GM04504 (cell line): ENCODE data around the gene LBHD2.

ENCODE experiments used
- DNase-seq: peaks from one replicate; pipeline ENCODE4 v3.0.0-alpha.2; 2012; ENCODE audit warnings: low read depth

Gene LBHD2

GRCh38 chr14:103132381-103133209 is 48.6 kb downstream of the LBHD2 start:
- no peak for DNase-seq

- no peak for DNase-seq
Measured at GRCh38 chr14:103133210-103134140, 49.5 kb downstream of the LBHD2 start.

- DNase-seq: no peak
Measured at GRCh38 chr14:103134405-103134804, 50.4 kb downstream of the LBHD2 start.

GRCh38 chr14:103134919-103135318 is 50.9 kb downstream of the LBHD2 start:
- no peak for DNase-seq

GRCh38 chr14:103135333-103136260 is 51.6 kb downstream of the LBHD2 start:
- no peak for DNase-seq

- no peak for DNase-seq
Measured at GRCh38 chr14:103136388-103137271, 52.6 kb downstream of the LBHD2 start.

GRCh38 chr14:103137689-103138300 is 53.8 kb downstream of the LBHD2 start:
- DNase-seq: no peak

GRCh38 chr14:103138301-103139131 is 54.5 kb downstream of the LBHD2 start:
- no peak for DNase-seq

- DNase-seq: no peak
Measured at GRCh38 chr14:103139132-103140025, 55.4 kb downstream of the LBHD2 start.
